HEK293 (cell line): ENCODE data around the gene MZT2A.

Experiments
- ATF2 ChIP-seq: fragments of 450-650 bp; formaldehyde crosslinking; IDR thresholded peaks from 2 replicates; pipeline ENCODE4 v1.5.1; 2016; ENCODE audit warnings: missing biosample characterization, missing genetic modification characterization, low read depth
- BCL11B ChIP-seq: fragments of 450-650 bp; formaldehyde crosslinking; IDR thresholded peaks from 2 replicates; pipeline ENCODE4 v1.5.1; 2016; ENCODE audit warnings: low read depth, missing biosample characterization, missing genetic modification characterization
- GLI2 ChIP-seq: fragments of 450-650 bp; formaldehyde crosslinking; IDR thresholded peaks from 2 replicates; pipeline ENCODE4; 2017; ENCODE audit warnings: missing biosample characterization, missing genetic modification characterization, low read depth, borderline replicate concordance
- GLIS2 ChIP-seq: fragments of 450-650 bp; formaldehyde crosslinking; IDR thresholded peaks from 2 replicates; pipeline ENCODE4 v1.5.1; 2016; ENCODE audit warnings: missing biosample characterization, missing genetic modification characterization
- KLF1 ChIP-seq: fragments of 450-650 bp; formaldehyde crosslinking; IDR thresholded peaks from 2 replicates; pipeline ENCODE4 v1.5.1; 2016; ENCODE audit warnings: missing biosample characterization, missing genetic modification characterization
- SALL2 ChIP-seq: fragments of 450-650 bp; formaldehyde crosslinking; IDR thresholded peaks from 2 replicates; pipeline ENCODE4 v1.5.0; 2017; ENCODE audit warnings: missing biosample characterization, mild to moderate bottlenecking, missing genetic modification characterization, borderline replicate concordance
- WT1 ChIP-seq: fragments of 450-650 bp; formaldehyde crosslinking; IDR thresholded peaks from 2 replicates; pipeline ENCODE4 v1.5.1; 2016; ENCODE audit warnings: missing biosample characterization, missing genetic modification characterization
- YY2 ChIP-seq: fragments of 450-650 bp; formaldehyde crosslinking; IDR thresholded peaks from 2 replicates; pipeline ENCODE4 v1.5.1; 2016; ENCODE audit warnings: missing biosample characterization, missing genetic modification characterization
- ZBTB21 ChIP-seq: fragments of 450-650 bp; formaldehyde crosslinking; IDR thresholded peaks from 2 replicates; pipeline ENCODE4 v1.5.1; 2017; ENCODE audit warnings: missing biosample characterization, missing genetic modification characterization
- ZBTB49 ChIP-seq: fragments of 450-650 bp; formaldehyde crosslinking; IDR thresholded peaks from 2 replicates; pipeline ENCODE4 v1.5.1; 2016; ENCODE audit warnings: missing biosample characterization, missing genetic modification characterization, low read depth
- ZFHX2 ChIP-seq: fragments of 450-650 bp; formaldehyde crosslinking; conservative IDR thresholded peaks from 2 replicates; pipeline ENCODE4 v1.5.1; 2016; ENCODE audit warnings: missing biosample characterization, missing genetic modification characterization
- ZFP41 ChIP-seq: fragments of 450-650 bp; formaldehyde crosslinking; IDR thresholded peaks from 2 replicates; pipeline ENCODE4 v1.5.1; 2016; ENCODE audit warnings: missing biosample characterization, missing genetic modification characterization, borderline replicate concordance
- ZIC2 ChIP-seq: fragments of 450-650 bp; formaldehyde crosslinking; IDR thresholded peaks from 2 replicates; pipeline ENCODE4 v1.5.1; 2016; ENCODE audit warnings: missing biosample characterization, missing genetic modification characterization
- ZNF138 ChIP-seq: fragments of 450-650 bp; formaldehyde crosslinking; IDR thresholded peaks from 2 replicates; pipeline ENCODE4 v1.5.1; 2016; ENCODE audit warnings: missing biosample characterization, missing genetic modification characterization, borderline replicate concordance
- ZNF174 ChIP-seq: fragments of 450-650 bp; formaldehyde crosslinking; IDR thresholded peaks from 2 replicates; pipeline ENCODE4 v1.5.0; 2017; ENCODE audit warnings: missing biosample characterization, mild to moderate bottlenecking, missing genetic modification characterization
- ZNF175 ChIP-seq: fragments of 450-650 bp; formaldehyde crosslinking; IDR thresholded peaks from 2 replicates; pipeline ENCODE4 v1.5.1; 2016; ENCODE audit warnings: missing biosample characterization, missing genetic modification characterization
- ZNF449 ChIP-seq: fragments of 450-650 bp; formaldehyde crosslinking; IDR thresholded peaks from 2 replicates; pipeline ENCODE4 v1.5.1; 2017; ENCODE audit warnings: missing biosample characterization, mild to moderate bottlenecking, missing genetic modification characterization, moderate library complexity
- ZNF48 ChIP-seq: fragments of 450-650 bp; formaldehyde crosslinking; IDR thresholded peaks from 2 replicates; pipeline ENCODE4 v1.5.1; 2016; ENCODE audit warnings: missing biosample characterization, missing genetic modification characterization
- ZNF555 ChIP-seq: fragments of 450-650 bp; formaldehyde crosslinking; conservative IDR thresholded peaks from 2 replicates; pipeline ENCODE4 v1.5.1; 2017; ENCODE audit warnings: missing biosample characterization, mild to moderate bottlenecking, missing genetic modification characterization, inconsistent platforms
- ZNF558 ChIP-seq: fragments of 450-650 bp; formaldehyde crosslinking; IDR thresholded peaks from 2 replicates; pipeline ENCODE4 v1.5.1; 2016; ENCODE audit warnings: missing biosample characterization, missing genetic modification characterization
- ZNF560 ChIP-seq: fragments of 450-650 bp; formaldehyde crosslinking; IDR thresholded peaks from 2 replicates; pipeline ENCODE4 v1.5.1; 2017; ENCODE audit warnings: missing biosample characterization, missing genetic modification characterization, borderline replicate concordance
- ZNF76 ChIP-seq: fragments of 450-650 bp; formaldehyde crosslinking; IDR thresholded peaks from 2 replicates; pipeline ENCODE4; 2016; ENCODE audit warnings: low read depth, missing biosample characterization, missing genetic modification characterization, borderline replicate concordance
- ZSCAN16 ChIP-seq: fragments of 450-650 bp; formaldehyde crosslinking; IDR thresholded peaks from 2 replicates; pipeline ENCODE4 v1.5.1; 2016; ENCODE audit warnings: missing biosample characterization, missing genetic modification characterization
- ZSCAN23 ChIP-seq: fragments of 450-650 bp; formaldehyde crosslinking; IDR thresholded peaks from 2 replicates; pipeline ENCODE4 v1.5.1; 2016; ENCODE audit warnings: missing biosample characterization, missing genetic modification characterization
- ZXDB ChIP-seq: fragments of 450-650 bp; formaldehyde crosslinking; IDR thresholded peaks from 2 replicates; pipeline ENCODE4 v1.5.1; 2016; ENCODE audit warnings: missing biosample characterization, missing genetic modification characterization
- TF ChIP-seq, protein P1 (sequence below): fragments of 450-650 bp; formaldehyde crosslinking; IDR thresholded peaks from 2 replicates; pipeline ENCODE4; 2016; ENCODE audit warnings: missing biosample characterization, missing genetic modification characterization
- TF ChIP-seq, protein P2 (sequence below): fragments of 450-650 bp; formaldehyde crosslinking; IDR thresholded peaks from 2 replicates; pipeline ENCODE4 v1.5.1; 2017; ENCODE audit warnings: missing biosample characterization, missing genetic modification characterization
- TF ChIP-seq, protein P3 (sequence below): fragments of 450-650 bp; formaldehyde crosslinking; IDR thresholded peaks from 2 replicates; pipeline ENCODE4 v1.5.1; 2016; ENCODE audit warnings: missing biosample characterization, missing genetic modification characterization, borderline replicate concordance
- TF ChIP-seq, protein P4 (sequence below): sonication (generic); formaldehyde crosslinking; IDR thresholded peaks from 2 replicates; pipeline ENCODE4 v1.8.1; 2022; ENCODE audit warnings: mild to moderate bottlenecking, moderate library complexity, missing genetic modification reagents

MZT2A gene

DNA sequence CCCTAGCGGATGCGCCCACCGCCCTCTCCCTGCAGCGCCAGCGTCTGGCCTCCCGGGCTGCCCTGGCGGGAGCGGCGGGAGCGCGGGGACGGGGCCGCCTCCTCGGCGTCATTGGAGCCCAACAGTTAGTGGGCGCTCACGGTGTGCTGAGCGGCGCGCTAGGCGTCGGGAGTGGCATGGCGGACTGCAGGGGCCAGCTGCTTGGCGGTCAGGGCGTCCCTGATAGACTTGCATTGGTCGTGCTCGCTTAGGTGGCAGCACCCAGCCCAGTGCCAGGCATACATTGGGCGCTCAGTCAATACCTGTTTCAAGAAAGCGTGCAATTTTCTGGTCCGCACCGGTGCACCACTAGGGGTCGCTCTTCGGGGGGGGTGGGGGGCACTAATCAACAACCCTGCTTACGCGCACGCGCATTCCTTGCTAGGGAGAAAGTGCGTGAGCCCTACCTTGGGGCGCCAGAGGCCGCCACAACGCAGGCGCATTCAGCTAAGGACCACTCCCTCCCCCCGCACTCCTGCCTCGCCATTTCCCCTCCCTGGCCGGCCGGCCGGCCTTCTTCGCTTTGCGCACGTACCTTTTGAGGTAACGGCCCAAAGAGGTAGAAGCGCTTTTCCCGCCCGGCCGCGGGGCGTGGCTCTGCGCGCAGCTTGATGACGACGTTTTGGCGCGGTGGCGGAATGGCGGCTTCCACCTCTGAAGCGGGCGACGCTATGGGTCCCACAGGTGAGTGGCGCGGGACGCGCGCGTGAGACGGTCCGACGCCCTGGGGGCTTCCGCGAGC, 411 bp upstream of the MZT2A start (continued):
- TF ChIP-seq, protein P1, sequence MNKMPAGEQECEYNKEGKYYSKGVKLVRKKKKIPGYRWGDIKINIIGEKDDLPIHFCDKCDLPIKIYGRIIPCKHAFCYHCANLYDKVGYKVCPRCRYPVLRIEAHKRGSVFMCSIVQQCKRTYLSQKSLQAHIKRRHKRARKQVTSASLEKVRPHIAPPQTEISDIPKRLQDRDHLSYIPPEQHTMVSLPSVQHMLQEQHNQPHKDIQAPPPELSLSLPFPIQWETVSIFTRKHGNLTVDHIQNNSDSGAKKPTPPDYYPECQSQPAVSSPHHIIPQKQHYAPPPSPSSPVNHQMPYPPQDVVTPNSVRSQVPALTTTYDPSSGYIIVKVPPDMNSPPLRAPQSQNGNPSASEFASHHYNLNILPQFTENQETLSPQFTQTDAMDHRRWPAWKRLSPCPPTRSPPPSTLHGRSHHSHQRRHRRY, result no peak
- no peak for TF ChIP-seq ZSCAN16 (tag by site-specific recombination)
- peak; percentile 74 for TF ChIP-seq KLF1 (tag by site-specific recombination)
- TF ChIP-seq ZNF555 (tag by site-specific recombination), result no peak
- TF ChIP-seq ZNF138 (tag by site-specific recombination), result no peak
- TF ChIP-seq ZNF558 (tag by site-specific recombination), result no peak
- TF ChIP-seq ZXDB (tag by site-specific recombination), result 0 out of 2 replicates have a peak, but pooled peaks have one; percentile 43
- peak; percentile 76 for TF ChIP-seq GLIS2 (tag by site-specific recombination)
- TF ChIP-seq ZBTB21 (tag by site-specific recombination), result no peak
- no peak for TF ChIP-seq ZFHX2
- TF ChIP-seq, protein P2, sequence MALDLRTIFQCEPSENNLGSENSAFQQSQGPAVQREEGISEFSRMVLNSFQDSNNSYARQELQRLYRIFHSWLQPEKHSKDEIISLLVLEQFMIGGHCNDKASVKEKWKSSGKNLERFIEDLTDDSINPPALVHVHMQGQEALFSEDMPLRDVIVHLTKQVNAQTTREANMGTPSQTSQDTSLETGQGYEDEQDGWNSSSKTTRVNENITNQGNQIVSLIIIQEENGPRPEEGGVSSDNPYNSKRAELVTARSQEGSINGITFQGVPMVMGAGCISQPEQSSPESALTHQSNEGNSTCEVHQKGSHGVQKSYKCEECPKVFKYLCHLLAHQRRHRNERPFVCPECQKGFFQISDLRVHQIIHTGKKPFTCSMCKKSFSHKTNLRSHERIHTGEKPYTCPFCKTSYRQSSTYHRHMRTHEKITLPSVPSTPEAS (tag by site-specific recombination), result no peak
- no peak for TF ChIP-seq SALL2
- no peak for TF ChIP-seq ZFP41 (tag by site-specific recombination)
- no peak for TF ChIP-seq ZNF560 (tag by site-specific recombination)
- TF ChIP-seq GLI2, result no peak
- TF ChIP-seq YY2, result peak; percentile 75
- TF ChIP-seq, protein P3, sequence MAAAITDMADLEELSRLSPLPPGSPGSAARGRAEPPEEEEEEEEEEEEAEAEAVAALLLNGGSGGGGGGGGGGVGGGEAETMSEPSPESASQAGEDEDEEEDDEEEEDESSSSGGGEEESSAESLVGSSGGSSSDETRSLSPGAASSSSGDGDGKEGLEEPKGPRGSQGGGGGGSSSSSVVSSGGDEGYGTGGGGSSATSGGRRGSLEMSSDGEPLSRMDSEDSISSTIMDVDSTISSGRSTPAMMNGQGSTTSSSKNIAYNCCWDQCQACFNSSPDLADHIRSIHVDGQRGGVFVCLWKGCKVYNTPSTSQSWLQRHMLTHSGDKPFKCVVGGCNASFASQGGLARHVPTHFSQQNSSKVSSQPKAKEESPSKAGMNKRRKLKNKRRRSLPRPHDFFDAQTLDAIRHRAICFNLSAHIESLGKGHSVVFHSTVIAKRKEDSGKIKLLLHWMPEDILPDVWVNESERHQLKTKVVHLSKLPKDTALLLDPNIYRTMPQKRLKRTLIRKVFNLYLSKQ, result no peak
- TF ChIP-seq ZSCAN23 (tag by site-specific recombination), result no peak
- TF ChIP-seq ZNF449 (tag by site-specific recombination), result peak; percentile 40; the same call in 1 of the 2 replicates
- no peak for TF ChIP-seq ZNF48
- TF ChIP-seq WT1 (tag by site-specific recombination), result peak; percentile 37; the same call in 1 of the 2 replicates
- no peak for TF ChIP-seq BCL11B (tag by site-specific recombination)
- TF ChIP-seq ATF2 (tag by site-specific recombination), result no peak
- TF ChIP-seq ZNF174 (tag by site-specific recombination), result no peak
- TF ChIP-seq ZBTB49 (tag by site-specific recombination), result no peak
- TF ChIP-seq ZNF76 (tag by site-specific recombination), result 0 out of 2 replicates have a peak, but pooled peaks have one; percentile 40
- no peak for TF ChIP-seq ZIC2 (tag by site-specific recombination)
- TF ChIP-seq ZNF175 (tag by site-specific recombination), result no peak
- TF ChIP-seq, protein P4, sequence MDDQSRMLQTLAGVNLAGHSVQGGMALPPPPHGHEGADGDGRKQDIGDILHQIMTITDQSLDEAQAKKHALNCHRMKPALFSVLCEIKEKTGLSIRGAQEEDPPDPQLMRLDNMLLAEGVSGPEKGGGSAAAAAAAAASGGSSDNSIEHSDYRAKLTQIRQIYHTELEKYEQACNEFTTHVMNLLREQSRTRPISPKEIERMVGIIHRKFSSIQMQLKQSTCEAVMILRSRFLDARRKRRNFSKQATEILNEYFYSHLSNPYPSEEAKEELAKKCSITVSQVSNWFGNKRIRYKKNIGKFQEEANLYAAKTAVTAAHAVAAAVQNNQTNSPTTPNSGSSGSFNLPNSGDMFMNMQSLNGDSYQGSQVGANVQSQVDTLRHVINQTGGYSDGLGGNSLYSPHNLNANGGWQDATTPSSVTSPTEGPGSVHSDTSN, result 0 out of 2 replicates have a peak, but pooled peaks have one; percentile 90
